Ovary (tissue), 7 donors: Measurements from ENCODE around the gene LOC128125822.

Experiments used
- DNase-seq, 5 donors: peaks; one replicate each; pipeline ENCODE4 v3.0.0-alpha.2; 2019 to 2020
- H3K27ac ChIP-seq, 2 donors: fragments of 200-600 bp; one replicate each; pipeline versions ENCODE4 v1.5.1 to v1.8.0; 2019 to 2022
- H3K27me3 ChIP-seq: fragments of 200-600 bp; one replicate; pipeline ENCODE4 v1.8.0; 2022
- H3K36me3 ChIP-seq: fragments of 200-600 bp; sonication (generic); one replicate; pipeline ENCODE4 v1.5.1; 2019
- H3K4me1 ChIP-seq: one replicate; pipeline ENCODE4 v1.8.1; 2013; ENCODE audit warnings: mild to moderate bottlenecking, moderate library complexity; ENCODE audit not compliant: insufficient read depth
- H3K4me3 ChIP-seq: fragments of 200-600 bp; sonication (generic); one replicate; pipeline ENCODE4 v1.5.1; 2017
- H3K9me3 ChIP-seq, 2 donors: fragments of 200-600 bp in 1 of 2; sonication (generic) in 1 of 2; one replicate each; pipeline versions ENCODE4 v1.5.1 to v1.8.1; 2013 to 2019; ENCODE audit warnings: mild to moderate bottlenecking in 1 of 2, moderate library complexity in 1 of 2
- CTCF ChIP-seq, 3 donors: fragments of 450-650 bp in 2 of 3; fragments of 200-600 bp in 1 of 3; IDR thresholded peaks; one replicate each; pipeline versions ENCODE4 v1.5.1 to v1.8.0; 2016 to 2022; ENCODE audit warnings: antibody characterized with exemption in 3 of 3, mild to moderate bottlenecking in 1 of 3
- EP300 ChIP-seq: sonication (generic); formaldehyde crosslinking; IDR thresholded peaks from one replicate; pipeline ENCODE4 v1.6.1; 2017; ENCODE audit warnings: antibody characterized with exemption
- POLR2A ChIP-seq: fragments of 450-650 bp; IDR thresholded peaks from one replicate; pipeline ENCODE4 v1.6.1; 2017; ENCODE audit warnings: antibody characterized with exemption, mild to moderate bottlenecking, moderate library complexity
- WGBS, 3 donors: extraction: QIAGEN DNeasy Blood & Tissue Kit in 1 of 3; methylation state at CpG; one replicate each; pipeline versions ENCODE4 v1.1.5 to v1.1.7; 2013 to 2017; 5-methylcytosine and 5-hydroxymethylcytosine counted together
- intact Hi-C, 4 donors: fragments of 100-400 bp; cut with DNase I; formaldehyde crosslinking; loops; one replicate each; pipeline versions ENCODE4 v1.11.0 to v1.15.1; 2022 to 2023
- donor health status: DM: no; HTN: no; CAD: no; lungs with moderate emphysema.
- donor health status: DM: no; HTN: no; CAD: no.
- donor health status: Bipolar disorder and iron deficiency.
- donor health status: DM: no; HTN: no; CAD: no.
- donor health status: DM: yes; HTN: yes; CAD: no.

LOC128125822 gene

GRCh38 chr6:63558278-63558677, 14.0 kb upstream of the LOC128125822 start:
- Histone ChIP-seq H3K27me3 (no peaks in the 10 kb centered on the region), H3K27ac (no peak overlapping the region), H3K9me3 (no peaks in the 10 kb centered on the region), H3K4me1 (no peaks in the 10 kb centered on the region), H3K4me3 (no peak overlapping the region), H3K36me3 (no peaks in the 10 kb centered on the region)
- DNase-seq = no peak
- TF ChIP-seq POLR2A = no peak
- no peak for TF ChIP-seq CTCF (IDR thresholded peaks at IDR 0.05)
- TF ChIP-seq EP300 = no peak
- intact Hi-C loops = no loop called here

- Histone ChIP-seq H3K27ac (no peak overlapping the region), H3K4me1 (no peaks in the 10 kb centered on the region), H3K27me3 (no peaks in the 10 kb centered on the region), H3K9me3 (no peaks in the 10 kb centered on the region), H3K4me3 (no peak overlapping the region), H3K36me3 (no peaks in the 10 kb centered on the region)
- DNase-seq = no peak
- intact Hi-C loops = no loop called here
- no peak for TF ChIP-seq POLR2A
- no peak for TF ChIP-seq EP300
- TF ChIP-seq CTCF (IDR thresholded peaks at IDR 0.05) = no peak
- WGBS, 3 donors = 37 to 47% (median 43%) methylated on average over 1 of the region's 1 CpG
These were observed 11.4 kb upstream of the LOC128125822 start for GRCh38 chr6:63560801-63561287.

- no peaks in the 10 kb centered on the region for H3K36me3 ChIP-seq
- H3K9me3 ChIP-seq = no peaks in the 10 kb centered on the region
- H3K4me1 ChIP-seq = peaks cover 2% of the 10 kb centered on the region
- WGBS, 3 donors = 58 to 63% (median 60%) methylated on average over 2 of the region's 2 CpGs
- no peak overlapping the region for H3K27ac ChIP-seq
- DNase-seq = no peak
- TF ChIP-seq CTCF (IDR thresholded peaks at IDR 0.05) (no peak), POLR2A (no peak), EP300 (no peak)
- intact Hi-C loops = no loop called here
- H3K4me3 ChIP-seq = no peak overlapping the region
- no peaks in the 10 kb centered on the region for H3K27me3 ChIP-seq
These were observed 11.0 kb upstream of the LOC128125822 start for GRCh38 chr6:63561288-63561687.

- Histone ChIP-seq H3K9me3 (no peaks in the 10 kb centered on the region), H3K36me3 (no peaks in the 10 kb centered on the region), H3K27me3 (no peaks in the 10 kb centered on the region), H3K4me1 (peaks cover 4% of the 10 kb centered on the region), H3K27ac (no peak overlapping the region), H3K4me3 (no peak overlapping the region)
- WGBS, 3 donors = 96 to 100% (median 97%) methylated on average over 1 of the region's 1 CpG
- no peak for DNase-seq
- TF ChIP-seq CTCF (IDR thresholded peaks at IDR 0.05) (no peak), POLR2A (no peak), EP300 (no peak)
- intact Hi-C loops = no loop called here
These were observed 9.0 kb upstream of the LOC128125822 start for GRCh38 chr6:63563235-63563634.
